HCT116 (cell line): ENCODE data around the gene GPR45.

ENCODE experiments used
- CTCF ChIP-seq, 3 experiments: fragments of 200-600 bp in 1 of 3; sonication (generic) in 1 of 3; IDR thresholded peaks in 2 of 3; conservative IDR thresholded peaks in 1 of 3; 2 replicates each; pipeline ENCODE4 v1.5.1; 2012 to 2017; ENCODE audit warnings: low read depth in 2 of 3, low read length in 2 of 3, antibody characterized with exemption in 1 of 3, borderline replicate concordance in 1 of 3, control low read depth in 1 of 3, mild to moderate bottlenecking in 1 of 3, mixed read lengths in 1 of 3, mixed run types in 1 of 3, moderate library complexity in 1 of 3; ENCODE audit not compliant: insufficient read depth in 1 of 3
- EZH2phosphoT487 ChIP-seq: fragments of 200-600 bp; IDR thresholded peaks from 2 replicates; pipeline ENCODE4 v1.6.1; 2018; ENCODE audit warnings: antibody characterized with exemption, borderline replicate concordance
- JUND ChIP-seq: IDR thresholded peaks from 2 replicates; pipeline ENCODE4 v1.6.1; 2012
- MAX ChIP-seq: IDR thresholded peaks from 2 replicates; pipeline ENCODE4 v1.6.1; 2012
- POLR2A ChIP-seq: IDR thresholded peaks from 2 replicates; pipeline ENCODE4 v1.7.0; 2011; ENCODE audit warnings: borderline replicate concordance; ENCODE audit not compliant: insufficient read depth, insufficient read length; ENCODE audit errors: extremely low read depth
- REST ChIP-seq: IDR thresholded peaks from 2 replicates; pipeline ENCODE4 v1.6.1; 2012; ENCODE audit warnings: low read depth
- SRF ChIP-seq: IDR thresholded peaks from 2 replicates; pipeline ENCODE4 v1.6.1; 2012; ENCODE audit warnings: low read depth

GRCh38 chr2:105274046-105274445 lies 32.5 kb downstream of the GPR45 start:
- TF ChIP-seq CTCF (IDR thresholded peaks at IDR 0.05 in 2 of 3, conservative IDR thresholded peaks at IDR 0.05 in 1 of 3; ENCODE audit: borderline replicate concordance in 1 of 3, insufficient read depth in 1 of 3, low read depth in 2 of 3, low read length in 2 of 3) (no peak), POLR2A (no peak), MAX (no peak), REST (no peak), JUND (no peak), EZH2phosphoT487 (no peak), SRF (no peak)
